ENCODE measurements around the gene SLC35F4.

SLC35F4 gene

DNA sequence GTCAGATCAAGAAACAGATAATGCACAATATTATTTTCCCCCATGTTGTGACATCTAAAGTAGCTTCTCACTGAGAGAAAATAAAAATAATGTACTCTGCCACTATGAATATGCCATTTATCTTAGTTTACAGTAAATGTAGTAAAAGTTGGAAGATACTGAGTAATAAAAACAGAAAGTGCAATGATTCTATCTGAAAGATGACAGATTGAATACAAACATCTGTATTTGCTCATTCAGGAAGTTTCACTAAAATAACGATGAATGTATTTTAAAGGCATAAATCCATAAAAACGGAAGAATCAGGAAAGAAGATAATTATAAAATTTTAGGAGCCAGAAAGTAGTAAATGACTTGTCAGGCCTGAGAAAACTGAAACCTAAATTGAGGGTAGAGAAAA lies 18.2 kb downstream of the SLC35F4 start:
- DNase-seq, result no peak

DNA sequence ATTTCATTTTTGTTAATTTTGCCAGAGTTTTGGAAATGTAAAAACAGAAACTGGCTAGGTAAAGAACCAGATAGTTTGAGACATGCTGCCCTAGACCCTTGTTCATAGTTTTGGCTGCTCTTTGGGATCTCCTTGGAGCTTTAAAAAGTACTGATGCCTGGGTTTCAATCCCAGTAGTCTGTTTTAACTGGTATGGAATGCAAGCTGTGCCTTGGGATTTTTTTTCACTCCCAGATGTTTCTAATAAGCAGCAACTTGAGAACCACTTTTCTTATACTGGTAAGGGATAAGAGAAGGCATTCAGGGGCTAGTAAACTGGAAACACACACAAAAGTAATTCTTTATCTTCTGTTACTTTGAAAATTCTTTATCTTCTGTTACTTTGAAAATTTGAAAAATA lies 18.8 kb downstream of the SLC35F4 start:
- DNase-seq, result no peak

DNA sequence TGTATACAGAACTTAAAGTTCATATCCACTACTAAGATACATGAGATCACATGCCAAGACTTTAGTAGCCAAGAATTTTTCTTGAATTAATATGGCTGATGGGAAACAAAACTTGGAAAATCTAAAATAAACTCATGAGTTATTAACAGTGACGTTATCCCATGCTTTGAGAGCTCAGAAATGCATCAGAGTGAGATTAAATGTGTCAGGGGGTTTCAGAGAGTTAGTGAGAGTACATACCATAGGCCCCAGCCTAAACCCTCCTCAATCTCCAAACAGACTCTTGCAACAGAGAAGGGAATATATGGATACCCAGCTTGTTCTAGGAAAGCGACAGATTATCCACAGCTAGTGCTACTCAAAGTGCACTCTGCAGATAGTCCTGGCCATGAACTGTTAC lies 19.3 kb downstream of the SLC35F4 start:
- no peak for DNase-seq

DNA sequence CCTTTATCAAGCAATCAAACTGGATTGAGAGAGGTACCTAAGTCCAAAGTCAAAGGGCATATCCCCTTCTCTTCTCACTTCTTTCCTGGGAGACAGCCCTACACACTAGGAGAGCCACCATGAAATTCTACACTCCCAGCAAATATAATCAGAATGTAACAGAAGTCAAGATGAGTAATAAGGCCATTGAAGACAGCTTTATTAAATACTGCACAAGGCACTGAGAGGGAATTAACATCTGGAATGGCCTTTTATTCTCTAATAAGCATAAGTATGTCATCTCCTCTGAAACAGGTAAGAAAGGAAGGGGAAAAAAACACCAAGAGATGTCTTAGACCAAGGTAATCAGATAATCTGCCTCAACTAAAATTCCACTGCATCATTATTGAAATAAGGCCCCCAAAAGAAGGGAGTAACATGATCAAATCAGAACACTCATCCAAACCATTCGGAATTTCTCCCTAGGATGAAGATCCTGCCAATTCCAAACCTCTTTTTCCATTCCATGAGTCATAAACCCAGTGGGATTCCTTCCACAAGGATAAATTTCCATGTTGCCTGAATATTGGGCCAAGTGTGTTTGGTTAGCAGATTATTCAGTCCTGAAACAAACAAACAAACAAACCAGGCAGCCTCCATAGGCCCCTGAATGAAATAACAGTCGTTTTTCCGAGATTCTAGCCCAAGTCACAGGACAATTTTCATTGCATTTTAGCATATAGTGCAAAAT lies 19.9 kb downstream of the SLC35F4 start:
- no peak for DNase-seq

DNA sequence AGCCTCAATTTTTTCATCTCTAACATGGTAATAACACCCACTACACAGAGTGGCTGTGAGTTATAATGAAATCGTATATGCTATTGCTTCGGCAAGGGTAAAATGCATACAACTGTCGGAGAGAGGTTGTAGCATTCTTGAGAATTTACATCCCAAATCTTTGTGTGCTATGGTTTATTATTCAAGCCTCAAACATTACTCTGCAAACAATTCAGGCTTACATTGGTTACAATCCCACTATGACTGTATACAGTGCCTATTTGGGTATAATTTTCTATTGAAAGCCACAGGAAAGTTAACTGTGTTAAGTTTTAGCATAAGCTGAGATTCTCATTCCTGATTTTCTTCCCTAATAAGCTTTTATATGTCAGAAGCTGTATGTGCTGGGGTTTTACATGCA lies 20.6 kb downstream of the SLC35F4 start:
- DNase-seq, result no peak

DNA sequence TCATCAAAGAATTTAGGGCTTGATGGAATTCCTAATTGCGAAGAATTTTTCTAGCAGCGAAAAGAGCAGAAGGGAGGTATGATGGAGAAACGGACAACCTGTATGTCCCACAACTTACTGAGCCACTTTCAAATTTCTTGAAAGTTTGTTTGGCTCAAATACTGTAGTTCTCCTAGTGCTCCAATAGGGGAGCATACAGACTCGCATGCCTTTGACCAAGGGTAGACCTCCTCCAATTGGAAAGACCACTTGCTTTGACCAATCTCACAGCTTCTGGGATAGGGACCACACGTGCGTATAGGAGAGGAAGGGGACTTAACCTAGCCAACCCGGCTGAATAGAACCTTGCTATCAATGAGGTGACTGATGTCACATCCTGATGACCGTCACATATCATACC lies 28.6 kb downstream of the SLC35F4 start:
- DNase-seq, result no peak

DNA sequence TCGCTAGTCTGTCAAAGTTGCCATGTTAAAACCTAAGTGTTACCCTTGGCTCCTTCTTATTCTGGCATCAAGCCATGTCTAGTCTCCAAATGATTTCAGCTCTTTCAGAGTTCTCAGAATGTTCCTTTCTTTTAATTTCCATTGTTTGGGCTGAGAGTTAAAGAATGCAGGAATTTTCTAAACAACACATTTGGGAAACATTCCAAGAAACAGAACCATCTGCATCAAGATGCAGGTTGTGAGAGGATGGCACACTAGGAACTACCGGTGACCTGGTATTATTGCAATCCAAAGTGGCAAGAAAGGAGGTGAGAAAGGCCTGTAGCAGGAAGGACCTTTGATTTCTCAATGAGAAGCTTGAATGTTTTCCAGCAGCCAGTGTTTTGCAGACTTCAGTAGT lies 30.1 kb downstream of the SLC35F4 start:
- DNase-seq, result no peak

DNA sequence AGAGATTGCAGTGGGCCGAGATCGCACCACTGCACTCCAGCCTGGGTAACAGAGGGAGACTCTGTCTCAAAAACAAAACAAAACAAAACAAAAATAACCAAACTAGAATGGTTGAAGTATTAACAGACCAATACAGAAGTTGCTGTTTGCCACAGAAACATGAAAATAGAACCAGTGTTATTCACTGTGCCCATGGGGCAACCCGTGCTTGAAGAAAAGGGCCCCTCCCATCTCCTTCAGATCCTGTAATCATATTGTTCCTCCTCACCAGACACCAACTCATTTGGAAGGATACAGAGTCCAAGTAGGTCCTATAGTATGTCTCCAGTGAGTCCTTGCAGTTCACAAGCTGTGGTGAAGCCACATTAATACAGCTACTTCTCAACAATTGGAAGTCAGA lies 30.9 kb downstream of the SLC35F4 start:
- no peak for DNase-seq

DNA sequence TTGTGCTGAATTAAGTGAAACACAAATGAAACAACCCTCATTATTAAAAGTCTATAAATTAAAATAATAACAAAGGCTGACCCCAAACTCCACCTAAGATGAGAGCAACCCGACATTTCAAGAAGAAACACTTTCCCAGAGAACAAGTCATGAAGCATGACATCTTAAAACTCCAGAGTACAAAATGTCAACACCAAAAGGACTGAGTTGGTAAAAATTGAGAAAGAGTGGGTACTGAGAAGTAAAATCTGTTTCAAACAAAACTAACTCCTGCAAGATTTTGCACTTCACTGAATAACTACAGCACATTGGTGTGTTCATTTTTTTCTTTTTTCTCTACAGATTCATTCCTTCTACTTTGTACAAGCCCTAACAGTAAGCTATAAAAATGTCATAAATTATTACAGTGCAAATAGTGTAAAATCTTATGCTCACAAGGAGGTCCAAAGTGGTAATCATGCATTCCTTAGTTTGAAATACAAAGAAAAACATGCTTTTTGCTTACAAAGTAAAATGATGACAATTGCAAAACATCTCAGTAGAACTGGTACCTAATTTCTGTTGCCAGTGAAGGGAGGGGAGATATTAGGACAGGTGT lies 31.8 kb downstream of the SLC35F4 start:
- DNase-seq, result no peak

DNA sequence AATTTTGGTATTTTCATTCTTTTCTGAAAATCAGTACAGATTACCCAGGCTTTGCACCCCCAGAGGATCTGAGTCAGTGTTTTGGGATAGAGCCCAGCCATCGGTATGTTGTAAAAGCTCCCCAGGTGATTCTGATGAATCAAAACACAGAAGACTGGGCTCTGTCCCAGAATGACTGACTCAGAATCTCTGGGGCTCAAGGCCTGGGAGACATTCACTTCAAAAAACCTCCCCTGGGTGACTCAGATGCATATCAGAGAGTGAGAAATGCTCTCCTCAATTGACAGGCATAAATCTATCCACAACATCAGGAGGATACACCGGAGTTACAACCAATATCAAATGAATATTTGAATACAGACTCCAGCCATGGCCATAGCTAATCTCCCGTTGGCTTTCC lies 32.6 kb downstream of the SLC35F4 start:
- DNase-seq, result no peak

DNA sequence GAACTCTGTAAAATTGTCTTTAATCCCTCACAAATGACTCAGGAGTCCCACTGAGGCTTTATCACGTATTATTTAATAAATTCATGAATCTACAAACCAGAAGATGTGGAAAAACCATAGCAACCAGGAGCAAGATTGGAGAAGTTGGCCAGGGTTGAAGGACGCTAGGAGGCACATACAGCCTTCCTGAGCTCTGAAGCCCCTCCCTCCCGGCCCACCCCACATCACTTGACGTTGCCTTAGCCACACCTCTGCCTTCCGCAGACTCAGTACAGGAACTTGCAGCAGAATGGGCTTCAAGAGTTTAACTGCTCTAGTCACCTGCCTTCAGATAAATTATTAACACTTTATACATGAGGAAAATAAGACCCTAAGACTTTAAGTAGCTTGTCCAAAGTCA lies 33.9 kb downstream of the SLC35F4 start:
- DNase-seq, result no peak

DNA sequence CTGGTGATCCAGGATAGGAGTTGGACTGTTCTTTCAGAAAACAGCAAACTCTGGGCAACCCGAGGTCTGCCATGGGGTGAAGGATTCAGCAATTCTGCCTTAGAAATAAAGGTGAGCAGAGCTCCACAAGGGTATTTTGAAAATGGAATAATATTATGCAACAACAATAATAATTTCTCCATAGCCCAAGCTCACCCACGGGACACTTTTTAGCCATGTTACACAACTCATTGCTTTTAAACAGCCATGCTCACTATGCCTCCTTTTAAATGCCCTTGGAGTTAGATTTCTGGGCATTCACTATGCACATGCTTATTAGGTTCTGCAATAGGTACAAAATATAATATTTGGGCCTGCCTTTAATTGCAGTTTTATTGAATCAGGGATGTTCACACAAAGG lies 37.2 kb downstream of the SLC35F4 start:
- DNase-seq, result no peak

DNA sequence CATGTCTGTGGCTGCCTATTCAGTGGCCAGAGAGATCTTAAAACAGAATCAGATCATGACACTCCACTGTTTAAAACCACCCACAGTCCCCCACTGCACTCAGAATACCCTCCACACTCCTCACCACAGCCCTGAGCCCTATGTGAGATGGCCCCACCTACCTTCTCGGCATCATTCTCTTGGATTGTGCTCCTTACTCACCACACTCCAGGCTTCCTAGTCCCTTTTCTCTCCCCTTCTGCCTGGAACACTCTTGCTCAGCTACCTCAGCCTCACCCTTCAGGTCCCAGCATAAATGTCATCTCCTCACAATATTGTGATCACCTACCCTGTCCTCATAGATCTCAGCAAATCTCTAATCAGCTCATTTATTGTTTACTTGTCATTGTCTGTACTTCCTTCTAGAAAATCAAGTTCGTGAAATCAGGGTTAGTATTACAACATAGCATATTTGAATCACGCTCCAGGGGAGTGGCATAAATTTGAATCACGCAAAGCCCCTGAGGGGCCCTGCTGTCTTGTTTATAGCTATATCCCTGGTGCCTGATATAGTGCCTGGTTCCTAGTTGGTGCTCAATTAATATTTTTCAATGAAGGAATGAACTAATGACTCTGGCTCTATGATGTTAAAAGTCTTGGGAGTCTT lies 42.8 kb downstream of the SLC35F4 start:
- DNase-seq, result no peak

DNA sequence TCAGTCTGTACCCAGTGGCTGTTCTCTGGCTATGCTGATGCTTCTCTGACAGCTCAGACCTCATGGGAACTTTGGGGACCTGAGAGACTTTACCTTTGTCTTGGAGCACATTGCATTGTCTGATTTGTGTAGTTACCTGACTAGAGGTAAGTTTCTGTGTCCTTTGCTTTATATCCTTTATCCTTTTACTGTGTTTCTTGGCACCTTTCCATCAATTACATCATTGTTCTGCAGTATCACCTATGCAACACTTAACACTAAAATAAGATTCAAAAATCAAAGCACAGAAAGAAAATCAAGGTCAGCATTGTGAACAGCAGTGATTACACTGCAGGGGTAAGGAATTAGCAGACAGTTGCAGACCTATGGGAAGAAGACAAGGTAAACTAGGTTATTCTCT lies 43.8 kb downstream of the SLC35F4 start:
- DNase-seq, result no peak

DNA sequence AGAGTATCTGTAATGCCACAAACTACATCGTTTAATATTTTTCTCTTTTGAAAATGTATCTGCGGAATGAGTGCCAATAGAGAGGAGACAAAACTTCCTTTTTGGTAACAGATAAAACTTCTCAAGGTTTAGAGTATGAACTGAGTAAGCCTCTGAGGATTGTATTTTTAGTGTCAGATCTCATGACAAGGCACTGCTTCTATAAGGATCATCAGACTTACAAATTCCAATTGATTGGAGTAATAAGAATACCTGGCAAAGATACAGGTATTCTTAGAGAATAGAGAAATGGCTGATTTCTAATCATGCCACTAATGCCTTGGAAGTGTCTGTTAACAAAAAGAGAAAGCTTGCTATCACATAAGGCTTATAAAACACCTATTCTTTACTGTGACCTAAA lies 45.3 kb downstream of the SLC35F4 start:
- DNase-seq, result no peak

DNA sequence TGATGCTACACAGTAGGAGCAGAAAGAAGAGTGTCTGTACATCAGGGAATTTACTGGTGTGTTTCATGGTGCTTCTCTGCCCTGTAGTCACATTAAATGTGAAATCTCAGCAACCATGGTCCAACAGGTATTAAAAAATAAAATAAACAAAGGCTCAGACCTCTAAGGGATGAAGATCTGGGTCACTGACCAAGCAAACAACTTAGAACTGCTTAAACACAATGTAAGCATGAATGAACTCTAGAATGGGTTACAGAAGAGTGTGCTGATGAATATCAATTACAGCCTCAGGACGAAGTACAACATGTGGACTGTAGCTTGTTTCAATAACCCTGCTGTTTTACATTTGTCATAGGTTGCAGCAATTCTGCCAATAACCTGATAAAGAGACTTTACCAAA lies 47.4 kb downstream of the SLC35F4 start:
- no peak for DNase-seq

DNA sequence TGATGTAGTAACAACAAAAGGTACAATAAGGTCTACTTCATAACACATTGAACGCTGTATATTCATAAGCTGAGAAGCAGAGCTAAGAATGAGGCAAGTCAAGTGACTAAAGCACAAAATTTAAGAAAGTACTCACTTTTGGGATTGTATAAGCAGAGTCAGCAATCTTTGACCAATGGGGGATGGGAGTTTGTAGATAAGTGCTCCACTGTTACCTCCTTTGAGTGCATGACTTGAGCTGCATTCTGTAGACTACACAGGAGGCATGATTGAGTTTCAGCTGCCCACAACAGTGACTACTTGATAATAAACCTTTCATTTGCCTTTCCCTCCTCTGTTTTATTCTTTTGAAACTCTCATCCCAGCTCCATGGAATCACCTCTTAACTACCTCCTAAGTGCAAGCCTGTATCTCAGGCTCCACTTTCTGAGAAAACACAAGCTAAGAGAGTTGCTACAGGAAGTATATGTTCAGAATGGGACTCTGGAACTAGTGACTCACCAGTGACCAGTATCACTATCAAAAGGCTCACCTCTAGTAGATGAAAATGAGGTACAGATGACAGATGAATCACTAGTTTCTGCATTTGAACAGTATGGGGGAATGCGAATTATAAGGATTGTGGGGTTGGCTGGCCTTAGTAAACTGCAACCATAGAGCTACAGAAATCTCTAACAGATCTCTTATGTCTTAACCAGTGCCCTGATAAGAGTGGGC lies 49.2 kb downstream of the SLC35F4 start:
- DNase-seq, result no peak

DNA sequence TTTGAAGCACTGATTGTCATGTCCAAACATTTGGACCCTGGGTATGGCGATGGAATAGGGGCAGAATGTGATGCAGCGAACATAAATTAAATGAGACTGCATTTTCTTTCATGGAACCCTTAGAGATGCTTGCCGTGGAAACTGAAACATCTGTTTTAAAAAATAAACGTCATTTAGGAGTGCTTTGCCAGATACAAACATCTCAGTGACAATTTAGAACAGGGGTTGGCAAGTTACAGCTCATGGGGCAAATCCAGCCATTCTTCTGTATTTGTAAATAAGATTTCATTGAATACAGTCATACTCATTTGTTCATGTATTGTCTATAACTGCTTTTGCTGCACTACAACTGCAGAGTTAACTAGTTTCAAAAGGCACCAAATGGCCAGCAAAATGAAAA lies 51.2 kb downstream of the SLC35F4 start:
- DNase-seq, result no peak

DNA sequence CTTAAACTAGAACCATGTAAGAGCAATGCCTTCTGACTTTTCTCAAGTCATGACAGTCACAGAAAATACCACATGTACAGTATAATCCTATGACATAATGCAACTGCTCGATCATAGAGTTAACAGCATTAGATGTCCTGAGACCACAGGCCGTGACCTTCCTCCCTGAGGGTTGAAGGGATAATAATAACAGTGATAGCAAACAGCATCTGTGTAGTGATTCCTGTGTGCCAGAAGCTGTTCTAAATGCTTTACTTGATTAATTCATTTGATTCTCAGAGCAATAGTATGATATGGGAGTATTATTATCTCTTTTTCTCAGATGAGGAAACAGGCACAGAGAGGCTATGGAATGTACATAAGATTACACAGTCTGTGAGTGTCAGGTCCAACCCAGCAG lies 53.2 kb downstream of the SLC35F4 start:
- no peak for DNase-seq

DNA sequence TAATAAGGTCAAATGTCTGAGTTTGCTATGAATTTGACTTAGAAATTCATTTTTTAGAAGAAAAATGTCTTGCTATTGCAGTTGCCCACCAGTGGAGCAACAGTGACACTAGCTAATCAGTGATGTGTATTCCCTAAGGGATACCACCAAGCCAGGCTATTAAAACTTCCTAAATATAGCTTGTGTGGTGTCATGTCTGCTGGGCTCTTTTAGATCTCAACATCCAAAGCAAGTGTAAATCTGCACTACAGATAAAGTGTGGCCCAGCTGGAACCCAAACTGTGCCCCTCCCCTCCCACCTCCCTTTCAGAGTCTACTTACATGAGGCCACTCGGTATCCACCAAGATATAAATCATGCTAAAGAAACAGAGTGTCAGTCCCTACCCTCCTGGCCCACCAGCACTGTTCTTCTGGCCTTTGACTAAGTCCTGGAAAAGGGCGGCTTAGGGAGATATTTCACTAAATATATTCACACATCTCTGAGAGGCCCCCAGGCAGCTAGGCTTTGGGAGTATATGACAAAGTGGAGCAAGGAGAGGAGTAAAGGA lies 53.8 kb downstream of the SLC35F4 start:
- no peak for DNase-seq

DNA sequence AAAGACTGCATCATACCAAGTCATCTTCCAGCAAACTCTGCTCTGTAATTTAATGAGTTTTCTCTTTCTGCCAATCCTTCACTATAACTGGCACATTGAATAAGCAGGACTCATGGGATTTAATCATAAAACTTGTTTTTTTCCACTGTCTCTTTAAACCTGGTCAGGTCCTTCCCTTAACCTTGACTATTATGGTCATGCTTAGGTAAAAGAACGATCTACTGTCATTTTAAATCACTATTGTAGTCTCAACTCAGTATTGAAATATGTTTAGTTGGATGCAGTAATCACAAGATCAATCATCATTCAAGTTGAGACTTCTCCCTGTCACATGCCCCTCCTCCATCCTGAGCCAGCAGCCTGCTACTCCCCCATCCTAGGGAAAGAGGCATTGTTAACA lies 56.1 kb downstream of the SLC35F4 start:
- DNase-seq, result no peak

DNA sequence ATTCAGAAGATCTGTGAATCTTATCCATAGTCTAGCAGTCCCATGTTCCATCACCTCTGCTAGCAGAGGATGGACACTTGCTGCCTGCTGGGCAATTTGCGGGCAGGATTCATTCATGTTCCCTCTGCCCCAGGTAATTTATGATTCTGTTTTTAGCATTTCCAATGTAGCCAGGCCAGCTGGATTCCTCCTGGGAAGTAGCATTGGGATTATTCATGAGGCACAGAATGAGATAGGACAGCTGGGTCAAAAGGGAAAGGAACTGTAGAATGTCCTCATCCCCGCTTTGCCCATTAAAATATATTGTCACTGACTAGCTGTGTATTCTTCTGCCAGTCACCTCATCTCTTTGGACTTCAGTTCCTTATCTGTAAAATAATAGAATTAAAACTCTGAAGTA lies 68.7 kb downstream of the SLC35F4 start:
- DNase-seq, result no peak

DNA sequence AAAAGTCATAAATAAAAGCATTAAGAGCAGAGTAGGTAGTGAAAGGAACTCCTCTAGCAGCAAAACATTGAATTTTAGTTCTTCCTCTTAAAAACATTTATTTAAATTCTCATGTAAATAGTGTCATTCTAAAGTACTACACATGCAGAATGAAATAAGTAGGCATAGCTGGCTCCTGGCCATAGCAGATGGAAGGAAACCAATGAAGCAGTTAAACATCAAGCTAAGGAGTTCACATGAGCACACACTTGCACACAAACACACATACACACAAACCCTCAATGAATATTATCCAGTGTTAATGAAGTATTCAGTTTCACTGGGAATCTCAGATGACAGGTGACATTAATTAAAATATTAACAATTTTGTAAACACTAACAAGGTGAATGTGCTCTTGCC lies 69.3 kb downstream of the SLC35F4 start:
- no peak for DNase-seq

DNA sequence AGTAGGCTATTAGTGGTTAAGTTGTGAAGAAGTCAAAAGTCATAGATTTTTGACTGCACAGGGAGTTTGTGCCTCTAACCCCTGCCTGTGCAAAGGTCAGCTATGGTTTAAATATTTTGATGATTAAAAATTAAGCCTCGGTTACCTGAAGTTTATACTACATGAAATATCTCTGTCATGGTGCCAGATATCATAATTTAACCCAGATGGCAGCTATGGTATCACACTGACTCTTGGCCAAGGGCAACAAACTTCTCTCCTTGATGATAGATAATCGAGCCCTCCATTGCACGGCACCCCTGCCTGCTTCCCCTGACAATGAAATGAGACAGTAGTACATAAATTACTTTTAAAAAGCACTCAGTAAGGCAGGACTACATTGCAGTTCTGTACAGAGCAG lies 80.8 kb downstream of the SLC35F4 start:
- no peak for DNase-seq
